Natural killer cell treated with Interleukin-12 subunit alpha and Interleukin-12 subunit beta and Interleukin-15 and Interleukin-18, amount 100 ng/mL, for 72 hours (primary cell): ENCODE data around the gene CACNB2. TPM values are rescaled to one million over a fixed set of nuclear protein-coding genes. Genes with fewer than 3 reads are reported as not detected.
"Not testable (repeated sequence)": the region's sequence is repeated elsewhere in the genome, so short reads cannot be mapped to it uniquely, and the experiment has no call there.

ENCODE experiments used
- ATAC-seq, 2 donors: fragments of 150-1000 bp; cut with Tn5 transposase in 1 of 2; sonication (Bioruptor Pico), chemical (Tn5 transposase) in 1 of 2; 2 replicates each; pipeline ENCODE4 v1.10.0; 2021
- DNase-seq: peaks from one replicate; pipeline ENCODE4 v3.0.0; 2022; ENCODE audit warnings: low spot score
- H3K27ac Mint-ChIP-seq, 2 donors: 1 replicate in 1 of 2; 2 replicates in 1 of 2; pipeline ENCODE4 v1.8.0; 2022; ENCODE audit warnings: mixed read lengths in 2 of 2, mild to moderate bottlenecking in 1 of 2, moderate library complexity in 1 of 2
- H3K27me3 Mint-ChIP-seq, 2 donors: 1 replicate in 1 of 2; 2 replicates in 1 of 2; pipeline ENCODE4 v1.8.0; 2022; ENCODE audit warnings: mixed read lengths in 2 of 2
- H3K36me3 Mint-ChIP-seq: one replicate; pipeline ENCODE4 v1.8.0; 2022; ENCODE audit warnings: mixed read lengths
- H3K4me1 Mint-ChIP-seq, 2 donors: 1 replicate in 1 of 2; 2 replicates in 1 of 2; pipeline ENCODE4 v1.8.0; 2022; ENCODE audit warnings: low read depth in 2 of 2, mixed read lengths in 2 of 2, mild to moderate bottlenecking in 1 of 2
- H3K4me3 Mint-ChIP-seq: one replicate; pipeline ENCODE4 v1.8.0; 2022; ENCODE audit warnings: mixed read lengths
- H3K9me3 Mint-ChIP-seq: 2 replicates; pipeline ENCODE4 v1.8.0; 2022; ENCODE audit warnings: mixed read lengths
- total RNA-seq, 2 donors: library from RNA; stranded (reverse); gene quantifications; one replicate each; pipeline ENCODE4 v1.2.3, GENCODE V29; 2022

CACNB2 gene
- total RNA-seq, 2 donors from 2014 or later: not detected

DNA sequence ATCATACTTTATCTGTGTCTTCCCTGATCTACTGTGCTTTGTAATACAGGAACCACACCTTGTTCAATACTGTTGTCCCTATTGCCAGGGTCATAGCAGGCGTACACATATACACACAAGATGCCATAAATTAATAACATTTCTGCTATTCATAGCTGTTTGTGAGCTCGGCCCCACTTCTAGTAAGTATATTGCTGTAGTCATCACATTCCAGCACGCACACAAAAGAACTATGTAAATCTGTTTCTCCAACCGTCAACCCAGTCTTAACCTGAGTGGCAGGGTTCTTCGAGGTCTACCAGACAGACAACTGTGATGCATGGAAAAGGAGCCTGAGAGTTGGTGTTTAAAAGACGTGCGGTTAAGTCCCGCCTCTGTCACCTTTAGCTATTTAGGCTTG is 5.7 kb upstream of the CACNB2 start:
- Mint-ChIP-seq H3K27me3 (peaks cover 7 to 18% of the 10 kb centered on the region in 2 donors), H3K36me3 (no peaks in the 10 kb centered on the region), H3K9me3 (no peaks in the 10 kb centered on the region), H3K4me1 (no peaks in the 10 kb centered on the region), H3K4me3 (no peak overlapping the region), H3K27ac (no peak overlapping the region)
- DNase-seq (no peak), ATAC-seq (no peak)

DNA sequence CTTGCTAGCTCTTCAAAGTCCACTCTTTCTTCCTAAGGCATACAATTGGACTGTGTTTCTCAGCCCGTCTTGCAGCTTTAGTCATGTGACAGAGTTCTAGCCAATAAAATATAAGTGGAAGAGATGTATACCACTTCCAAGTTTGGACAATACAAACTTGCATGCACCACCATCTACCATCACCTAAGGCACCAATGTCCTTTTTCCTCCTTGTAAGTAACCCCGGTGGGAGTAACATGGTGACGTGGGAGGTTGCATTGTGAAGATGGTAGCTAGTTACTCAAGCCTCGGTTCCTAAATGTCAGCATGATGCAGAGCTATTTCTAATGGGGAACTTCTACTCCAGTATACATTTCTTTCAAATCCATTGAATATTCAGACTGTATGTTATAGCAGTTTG is 5.3 kb upstream of the CACNB2 start:
- ATAC-seq: no peak
- no peak overlapping the region for H3K4me3 Mint-ChIP-seq
- no peaks in the 10 kb centered on the region for H3K36me3 Mint-ChIP-seq
- no peak for DNase-seq
- H3K9me3 Mint-ChIP-seq: no peaks in the 10 kb centered on the region
- H3K27ac Mint-ChIP-seq: no peak overlapping the region
- H3K4me1 Mint-ChIP-seq: no peaks in the 10 kb centered on the region
- peaks cover 7 to 18% of the 10 kb centered on the region in 2 donors for H3K27me3 Mint-ChIP-seq

DNA sequence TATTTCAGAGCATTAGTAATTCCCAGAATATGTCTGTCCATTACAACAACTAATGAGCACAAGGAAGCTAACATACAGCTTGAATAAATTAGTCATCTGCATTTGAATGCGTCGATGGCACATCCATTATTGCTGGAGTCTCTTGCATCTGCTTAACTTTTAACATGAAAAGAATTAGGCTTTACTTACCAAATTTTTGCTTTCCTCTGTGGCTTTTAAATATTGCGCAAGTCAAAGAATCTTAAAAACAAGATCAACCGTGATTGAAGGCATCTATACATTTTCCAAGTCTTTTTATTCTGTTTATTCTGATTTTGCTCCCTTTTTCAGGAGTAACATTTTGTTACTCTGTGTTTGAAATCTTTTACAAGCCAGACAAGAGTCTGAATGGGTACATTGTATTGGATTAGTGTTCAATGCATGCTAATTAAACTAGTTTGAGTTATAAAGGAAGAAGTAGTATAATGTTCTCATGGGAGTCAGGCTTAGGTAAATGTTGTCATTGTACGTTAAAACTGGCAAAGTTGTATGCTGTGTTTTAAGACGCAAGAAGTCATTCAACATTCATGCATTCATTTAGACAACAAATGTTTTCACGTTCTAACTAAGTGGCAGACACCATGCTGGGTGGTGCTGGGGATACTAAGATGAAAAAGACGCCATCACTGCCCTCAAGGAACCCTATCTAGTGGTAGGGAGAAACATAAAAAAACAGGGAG is 4.0 kb upstream of the CACNB2 start:
- Mint-ChIP-seq H3K4me3 (no peak overlapping the region), H3K4me1 (no peaks in the 10 kb centered on the region), H3K9me3 (no peaks in the 10 kb centered on the region), H3K36me3 (no peaks in the 10 kb centered on the region), H3K27ac (no peak overlapping the region), H3K27me3 (peaks cover 0 to 17% of the 10 kb centered on the region in 2 donors)
- DNase-seq (no peak), ATAC-seq (no peak)

DNA sequence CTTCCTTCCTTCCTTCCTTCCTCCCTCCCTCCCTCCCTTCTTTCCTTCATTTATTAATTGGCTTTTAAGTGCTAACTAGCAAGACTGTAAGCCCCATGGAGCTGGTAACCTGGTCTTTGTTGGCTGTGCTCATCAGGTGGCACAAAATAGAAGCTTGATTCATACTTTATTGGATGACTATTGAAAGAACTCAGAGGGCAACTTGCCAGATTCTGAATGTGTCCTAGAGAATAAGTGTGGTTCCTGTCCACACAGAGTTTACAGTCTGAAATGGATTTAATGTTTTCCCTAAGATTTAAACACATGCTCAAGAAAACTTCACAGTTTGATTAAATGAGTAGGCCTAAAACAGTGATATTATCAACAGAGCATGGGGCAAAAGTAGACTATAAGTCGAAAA is 3.1 kb upstream of the CACNB2 start:
- H3K4me1 Mint-ChIP-seq: no peaks in the 10 kb centered on the region
- ATAC-seq (no peak), DNase-seq (no peak)
- H3K36me3 Mint-ChIP-seq: no peaks in the 10 kb centered on the region
- no peak overlapping the region for H3K4me3 Mint-ChIP-seq
- no peak overlapping the region for H3K27ac Mint-ChIP-seq
- H3K27me3 Mint-ChIP-seq: peaks cover 9 to 26% of the 10 kb centered on the region in 2 donors
- no peaks in the 10 kb centered on the region for H3K9me3 Mint-ChIP-seq

DNA sequence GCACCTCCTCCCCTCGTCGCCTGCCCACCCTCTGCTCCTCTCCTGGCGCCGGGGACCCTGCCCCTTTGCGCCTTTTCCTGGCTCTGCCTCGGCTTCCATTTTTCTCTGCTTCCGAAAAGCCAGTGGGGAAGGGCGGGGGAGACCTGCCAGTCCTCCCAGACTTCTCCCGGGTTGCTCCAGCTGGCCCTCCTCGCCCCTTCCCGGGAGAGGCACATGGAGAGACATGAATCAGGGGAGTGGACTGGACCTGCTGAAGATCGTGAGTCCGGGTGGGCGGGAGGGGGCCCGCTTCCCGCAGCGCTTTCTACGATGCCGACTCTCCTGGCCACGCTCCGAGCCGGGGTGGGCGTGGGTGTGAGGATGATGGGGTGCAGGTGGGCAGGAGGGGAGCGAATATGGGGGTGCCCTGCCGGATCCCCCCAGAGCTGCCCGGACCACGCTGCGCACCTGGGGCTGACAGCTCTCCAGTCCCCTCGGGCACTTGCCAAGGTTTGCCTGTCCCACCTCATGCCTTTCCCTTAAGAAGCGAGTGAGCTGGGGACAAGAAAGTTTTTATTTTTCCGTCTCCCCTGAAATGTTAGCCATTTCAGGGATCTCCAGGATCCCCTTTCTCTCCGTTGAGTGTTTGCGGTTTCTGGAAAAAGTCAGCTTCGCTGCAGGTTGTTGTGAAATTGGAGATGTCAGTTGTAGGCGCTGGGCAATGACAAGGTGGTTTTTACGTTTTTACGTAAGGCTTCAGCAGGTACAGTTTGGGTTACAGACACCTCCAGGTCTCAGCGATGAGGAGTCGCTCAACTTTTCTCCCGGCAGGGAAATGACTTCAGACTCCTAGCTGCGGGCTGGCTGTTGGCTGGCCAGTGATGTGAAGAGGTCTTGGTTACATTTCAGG is 977 bp downstream of the CACNB2 start:
- H3K27me3 Mint-ChIP-seq: peaks cover 27 to 32% of the 10 kb centered on the region in 2 donors

DNA sequence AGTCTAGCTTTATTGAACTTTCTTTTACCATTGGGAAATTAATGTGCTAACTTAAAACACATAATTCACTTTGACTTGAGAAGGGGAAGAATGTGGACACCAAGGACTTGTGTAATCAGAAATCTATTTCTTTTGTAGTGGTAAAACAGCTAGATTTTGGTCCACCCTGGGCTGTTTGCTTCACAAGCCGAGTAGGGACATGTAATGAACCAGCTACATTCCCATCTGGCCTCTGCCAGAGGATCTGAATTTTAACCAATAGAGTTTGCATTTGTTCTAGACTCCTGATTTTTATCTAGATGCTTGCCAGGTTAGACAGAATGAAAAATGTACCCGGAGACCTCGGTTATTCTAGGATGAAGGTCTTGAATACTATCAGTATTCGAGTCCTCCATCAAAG is 1.9 kb downstream of the CACNB2 start:
- Mint-ChIP-seq H3K36me3 (no peaks in the 10 kb centered on the region), H3K9me3 (no peaks in the 10 kb centered on the region), H3K4me3 (no peak overlapping the region), H3K27me3 (peaks cover 25 to 33% of the 10 kb centered on the region in 2 donors), H3K4me1 (no peaks in the 10 kb centered on the region), H3K27ac (no peak overlapping the region)
- no peak for ATAC-seq
- no peak for DNase-seq

More for the DNA sequence above, 977 bp downstream of the CACNB2 start:
- H3K4me3 Mint-ChIP-seq: no peak overlapping the region
- H3K36me3 Mint-ChIP-seq: no peaks in the 10 kb centered on the region
- H3K27ac Mint-ChIP-seq: no peak overlapping the region
- no peak for DNase-seq
- no peak for ATAC-seq
- no peaks in the 10 kb centered on the region for H3K4me1 Mint-ChIP-seq
- no peaks in the 10 kb centered on the region for H3K9me3 Mint-ChIP-seq

DNA sequence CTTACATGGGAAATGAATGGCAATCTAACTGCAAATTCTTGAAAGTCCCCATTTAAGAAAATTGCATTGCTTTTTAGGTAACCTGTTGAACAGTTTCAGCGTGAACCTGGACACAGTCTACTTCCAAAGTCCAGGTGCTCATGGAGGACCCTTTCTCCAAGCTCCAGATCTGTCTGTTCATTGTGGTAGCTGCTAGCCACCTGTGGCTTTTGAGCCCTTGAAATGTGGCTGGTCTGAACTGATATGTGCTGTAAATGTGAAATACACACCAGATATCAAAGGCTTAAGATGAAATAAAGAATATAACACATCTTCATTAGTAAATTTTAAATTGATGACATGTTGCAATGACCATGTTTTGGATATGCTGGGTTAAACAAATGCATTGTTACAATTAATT is 4.2 kb downstream of the CACNB2 start:
- Mint-ChIP-seq H3K9me3 (no peaks in the 10 kb centered on the region), H3K27me3 (peaks cover 15 to 33% of the 10 kb centered on the region in 2 donors), H3K4me3 (no peak overlapping the region), H3K36me3 (no peaks in the 10 kb centered on the region), H3K27ac (no peak overlapping the region), H3K4me1 (no peaks in the 10 kb centered on the region)
- DNase-seq (no peak), ATAC-seq (no peak)

DNA sequence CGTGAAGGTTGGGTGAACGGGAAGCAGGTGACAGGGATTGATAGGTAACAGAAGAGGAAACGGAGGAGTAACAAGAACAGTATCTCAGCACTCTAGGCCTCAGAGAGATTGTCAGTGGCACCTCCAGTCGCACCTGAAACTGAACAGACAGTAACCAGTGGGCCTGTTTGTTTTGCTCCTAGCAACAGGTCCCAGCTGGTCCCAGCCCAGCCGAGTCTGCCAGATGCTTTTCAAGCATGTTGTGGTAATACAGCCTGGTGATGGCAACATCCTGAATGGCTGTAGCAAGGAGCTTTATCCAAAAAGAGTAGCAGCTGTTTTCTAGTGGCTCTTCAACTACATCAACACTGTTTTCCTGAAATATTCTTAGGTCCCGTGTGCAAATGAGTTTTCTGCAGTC is 4.7 kb downstream of the CACNB2 start:
- Mint-ChIP-seq H3K4me3 (no peak overlapping the region), H3K36me3 (no peaks in the 10 kb centered on the region), H3K27ac (no peak overlapping the region), H3K27me3 (peaks cover 15 to 33% of the 10 kb centered on the region in 2 donors), H3K9me3 (no peaks in the 10 kb centered on the region), H3K4me1 (no peaks in the 10 kb centered on the region)
- no peak for DNase-seq
- ATAC-seq: no peak

DNA sequence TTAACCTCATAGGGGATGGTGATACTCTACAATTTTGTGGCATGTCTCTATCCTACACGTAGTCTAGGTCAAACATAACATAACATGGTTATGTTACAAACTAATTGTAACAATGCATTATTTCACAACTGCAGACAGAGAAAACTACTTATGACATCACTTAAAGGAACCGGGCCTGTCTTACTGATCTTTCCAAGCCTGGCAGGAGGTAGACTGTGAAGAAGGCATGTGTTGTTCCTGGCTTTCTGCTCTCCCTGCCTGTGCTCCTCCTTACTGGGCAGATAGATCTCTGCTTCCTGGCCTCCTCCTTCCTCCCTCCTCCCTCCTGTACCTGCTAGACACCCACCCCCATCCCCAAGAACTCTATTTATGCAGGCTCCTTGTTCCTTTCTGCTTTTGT is 5.4 kb downstream of the CACNB2 start:
- no peaks in the 10 kb centered on the region for H3K36me3 Mint-ChIP-seq
- H3K27me3 Mint-ChIP-seq: peaks cover 15 to 33% of the 10 kb centered on the region in 2 donors
- H3K4me1 Mint-ChIP-seq: no peaks in the 10 kb centered on the region
- no peak overlapping the region for H3K4me3 Mint-ChIP-seq
- DNase-seq (no peak), ATAC-seq (no peak)
- H3K27ac Mint-ChIP-seq: no peak overlapping the region
- no peaks in the 10 kb centered on the region for H3K9me3 Mint-ChIP-seq

DNA sequence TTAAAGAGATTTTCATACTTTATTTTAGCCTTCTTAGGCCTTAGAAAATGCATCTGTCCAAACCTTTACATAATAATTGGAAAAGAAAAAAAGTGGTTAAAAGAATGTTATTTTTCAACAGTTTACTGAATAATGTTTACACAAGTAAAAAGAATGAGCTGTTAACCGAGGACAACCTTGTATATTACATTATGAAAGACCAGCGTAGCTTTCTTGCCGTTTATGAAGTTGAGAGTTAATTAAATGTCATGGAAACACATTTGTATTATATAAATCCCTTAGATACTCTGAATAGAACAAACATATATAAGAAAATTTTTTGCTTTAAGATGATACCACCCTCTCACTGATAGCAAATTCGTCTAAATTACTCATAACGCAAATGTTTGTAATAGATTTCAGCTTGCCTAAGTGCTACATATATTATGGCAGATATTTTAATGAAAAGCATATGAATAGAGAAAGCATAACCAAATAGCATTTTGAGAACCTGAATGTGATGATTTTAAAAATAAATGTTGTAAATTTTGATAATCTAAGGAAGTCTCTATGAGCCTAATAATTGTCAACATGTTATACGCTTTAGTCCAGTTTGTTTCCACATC is 9.1 kb downstream of the CACNB2 start:
- DNase-seq (no peak), ATAC-seq (no peak)
- no peaks in the 10 kb centered on the region for H3K4me1 Mint-ChIP-seq
- no peaks in the 10 kb centered on the region for H3K9me3 Mint-ChIP-seq
- H3K36me3 Mint-ChIP-seq: no peaks in the 10 kb centered on the region
- peaks cover 0 to 13% of the 10 kb centered on the region in 2 donors for H3K27me3 Mint-ChIP-seq
- no peak overlapping the region for H3K27ac Mint-ChIP-seq
- H3K4me3 Mint-ChIP-seq: no peak overlapping the region

DNA sequence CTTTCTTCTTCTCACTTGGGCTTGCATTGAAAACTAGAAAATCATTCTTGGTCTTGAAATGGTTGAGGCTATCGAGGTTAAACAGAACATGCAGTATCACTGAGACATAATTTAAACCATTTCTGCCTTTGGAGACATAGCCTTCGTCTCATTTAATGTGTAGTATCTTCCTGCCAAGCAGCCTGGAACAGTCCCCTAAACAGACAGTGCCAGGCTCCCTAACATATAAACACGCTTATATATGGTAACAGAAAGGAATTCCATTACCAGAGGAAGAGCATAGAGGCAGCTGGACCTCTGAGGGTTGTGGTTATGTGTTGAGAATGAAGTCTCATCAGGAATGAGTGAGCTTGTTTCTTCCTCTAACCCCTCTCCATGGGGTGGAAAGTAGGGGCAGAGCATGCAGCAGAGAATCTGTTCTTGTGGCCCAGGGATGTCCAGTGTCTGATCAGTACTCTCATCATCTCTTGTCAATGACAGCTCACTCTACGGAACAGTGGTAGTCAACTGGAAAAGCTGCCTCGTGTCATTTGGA is 11.2 kb downstream of the CACNB2 start:
- no peaks in the 10 kb centered on the region for H3K27me3 Mint-ChIP-seq
- H3K27ac Mint-ChIP-seq: no peak overlapping the region
- peaks cover 5% of the 10 kb centered on the region for H3K9me3 Mint-ChIP-seq
- no peak for ATAC-seq
- no peak overlapping the region for H3K4me3 Mint-ChIP-seq
- no peak for DNase-seq
- H3K36me3 Mint-ChIP-seq: no peaks in the 10 kb centered on the region
- no peaks in the 10 kb centered on the region for H3K4me1 Mint-ChIP-seq

DNA sequence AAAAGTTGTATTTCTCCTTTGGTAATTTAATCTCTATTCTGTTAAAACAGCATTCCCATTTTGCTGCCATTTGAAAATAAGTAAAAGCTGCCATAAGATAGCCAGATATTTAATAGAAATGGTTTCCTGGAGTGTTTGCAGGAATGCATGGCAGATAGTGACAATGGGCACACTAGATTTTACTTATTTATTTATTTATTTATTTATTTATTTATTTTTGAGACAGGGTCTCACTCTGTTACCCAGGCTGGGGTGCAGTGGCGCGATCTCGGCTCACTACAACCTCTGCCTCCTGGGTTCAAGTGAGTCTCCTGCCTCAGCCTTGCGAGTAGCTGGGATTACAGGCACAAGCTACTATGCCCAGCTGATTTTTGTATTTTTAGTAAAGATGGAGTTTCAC is 13.2 kb downstream of the CACNB2 start:
- not testable (repeated sequence) for H3K4me1 Mint-ChIP-seq, H3K9me3 Mint-ChIP-seq, H3K27ac Mint-ChIP-seq, H3K4me3 Mint-ChIP-seq, H3K27me3 Mint-ChIP-seq, H3K36me3 Mint-ChIP-seq, ATAC-seq, DNase-seq

DNA sequence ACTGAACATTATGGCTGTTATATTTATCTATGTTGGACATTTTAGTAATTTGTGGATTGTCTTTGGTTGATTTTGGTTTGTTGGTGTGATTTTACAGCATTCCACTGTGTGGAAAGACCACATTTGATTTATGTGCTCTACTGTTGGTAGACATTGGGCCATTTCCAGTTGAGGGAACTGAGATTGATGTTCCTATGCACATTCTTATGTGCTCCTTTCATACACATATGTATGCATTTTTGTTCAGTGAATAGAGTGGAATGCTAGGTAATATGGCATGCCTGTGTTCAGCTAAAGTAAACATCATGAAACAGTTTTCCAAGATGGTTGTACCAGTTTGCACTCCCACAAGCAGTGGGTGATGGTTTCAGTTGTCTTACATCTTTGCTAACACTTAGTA is 15.1 kb downstream of the CACNB2 start:
- H3K36me3 Mint-ChIP-seq: no peaks in the 10 kb centered on the region
- H3K27me3 Mint-ChIP-seq: no peaks in the 10 kb centered on the region
- peaks cover 5% of the 10 kb centered on the region for H3K9me3 Mint-ChIP-seq
- H3K27ac Mint-ChIP-seq: no peak overlapping the region
- ATAC-seq (no peak), DNase-seq (no peak)
- H3K4me3 Mint-ChIP-seq: no peak overlapping the region
- no peaks in the 10 kb centered on the region for H3K4me1 Mint-ChIP-seq

DNA sequence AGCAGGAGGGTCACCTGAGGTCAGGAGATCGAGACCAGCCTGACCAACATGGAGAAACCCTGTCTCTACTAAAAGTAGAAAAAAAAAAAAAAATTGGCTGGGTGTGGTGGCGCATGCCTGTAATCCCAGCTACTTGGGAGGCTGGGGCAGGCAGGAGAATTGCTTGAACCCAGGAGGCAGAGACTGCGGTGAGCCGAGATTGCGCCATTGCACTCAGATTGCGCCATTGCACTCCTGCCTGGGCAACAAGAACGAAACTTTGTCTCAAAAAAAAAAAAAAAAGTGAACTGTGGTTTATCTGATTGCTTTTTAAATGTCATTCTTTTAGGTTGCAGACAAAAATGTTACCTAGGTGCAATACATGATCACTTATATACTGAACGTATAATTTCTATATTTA is 16.6 kb downstream of the CACNB2 start:
- not testable (repeated sequence) for H3K36me3 Mint-ChIP-seq, H3K4me1 Mint-ChIP-seq, DNase-seq, H3K27ac Mint-ChIP-seq, H3K27me3 Mint-ChIP-seq, H3K4me3 Mint-ChIP-seq, H3K9me3 Mint-ChIP-seq, ATAC-seq
